Measurements from ENCODE around the gene ACBD6.

GRCh38 chr1:180360333-180361075, 141.9 kb downstream of the ACBD6 start:
- no peak for TF ChIP-seq CTCF (conservative IDR thresholded peaks at IDR 0.05 in 1 of 2, IDR thresholded peaks at IDR 0.05 in 1 of 2; ENCODE audit: extremely low read depth in 1 of 2, insufficient read depth in 1 of 2, low read depth in 1 of 2, low read length in 2 of 2)
- no peak for TF ChIP-seq EZH2 (IDR thresholded peaks at IDR 0.05; ENCODE audit: borderline replicate concordance, low read length)

Data from mammary epithelial cell (primary cell).